Endothelial cell of umbilical vein (primary cell): ENCODE data around the gene PGP. TPM values are rescaled to one million over a fixed set of nuclear protein-coding genes. Genes with fewer than 3 reads are reported as not detected.

Experiments used
- BruUV-seq: library from RNA; stranded (reverse); fragments of 400-500 nt; replicated peaks from 2 replicates; lab custom pipeline; 2021; lab: Mats Ljungman, UMichigan
- CTCF ChIA-PET: fragments of 300-600, 350-600 bp; sonication (Branson Sonifier 250); formaldehyde crosslinking; loops from one replicate; lab custom pipeline; 2021; ENCODE audit warnings: antibody characterized with exemption, inconsistent platforms; lab: Charles Lee
- POLR2A ChIA-PET: fragments of 300-600, 350-600 bp; sonication (Branson Sonifier 250); formaldehyde crosslinking; loops from one replicate; lab custom pipeline; 2021; ENCODE audit warnings: antibody characterized with exemption, inconsistent platforms; lab: Charles Lee
- DNase-seq: peaks from one replicate; pipeline ENCODE4 v3.0.0-alpha.2; 2011; ENCODE audit warnings: low read depth, low spot score
- FAIRE-seq: peaks from 2 replicates; lab custom pipeline; 2011; peaks lifted over from hg19 to GRCh38; lab: Jason Lieb, UNC
- H2AFZ ChIP-seq: 2 replicates; pipeline ENCODE4 v1.6.0; 2012; ENCODE audit warnings: low read depth, low read length, control low read depth, inconsistent platforms
- H3K27ac ChIP-seq: 2 replicates; pipeline ENCODE4 v1.5.1; 2011; ENCODE audit warnings: low read depth, mild to moderate bottlenecking, control low read depth, low read length, moderate library complexity; ENCODE audit not compliant: insufficient read depth
- H3K27me3 ChIP-seq, 2 experiments: 2 replicates each; pipeline versions ENCODE4 v1.6.0 to v1.6.1; 2011; ENCODE audit warnings: low read length in 2 of 2, mixed read lengths in 1 of 2; ENCODE audit not compliant: control insufficient read depth in 2 of 2, insufficient read depth in 2 of 2
- H3K36me3 ChIP-seq, 2 experiments: 2 replicates in 1 of 2; 3 replicates in 1 of 2; pipeline ENCODE4 v1.5.1; 2011; ENCODE audit warnings: low read length in 2 of 2, mild to moderate bottlenecking in 1 of 2, moderate library complexity in 1 of 2; ENCODE audit not compliant: control insufficient read depth in 2 of 2, insufficient read depth in 2 of 2; ENCODE audit errors: extremely low read depth in 1 of 2
- H3K4me1 ChIP-seq: 3 replicates; pipeline ENCODE4 v1.5.1; 2011; ENCODE audit warnings: mild to moderate bottlenecking, low read length; ENCODE audit not compliant: control insufficient read depth, insufficient read depth; ENCODE audit errors: extremely low read depth
- H3K4me2 ChIP-seq: 2 replicates; pipeline ENCODE4 v1.6.1; 2011; ENCODE audit warnings: low read length, control low read depth, mixed read lengths; ENCODE audit not compliant: insufficient read depth
- H3K4me3 ChIP-seq, 3 experiments: fragments of 200-600 bp in 1 of 3; sonication (generic), shearing (Covaris generic) in 1 of 3; replicated peaks in 1 of 3; 2 replicates each; pipeline ENCODE4 v1.5.1; 2011 to 2016; ENCODE audit warnings: control low read depth in 3 of 3, low read length in 3 of 3, mild to moderate bottlenecking in 2 of 3, inconsistent platforms in 1 of 3, low read depth in 1 of 3, moderate library complexity in 1 of 3; ENCODE audit not compliant: insufficient read depth in 1 of 3
- H3K79me2 ChIP-seq: 2 replicates; pipeline ENCODE4 v1.6.0; 2012; ENCODE audit warnings: low read length, inconsistent platforms; ENCODE audit not compliant: control insufficient read depth, insufficient read depth
- H3K9ac ChIP-seq: replicated peaks from 2 replicates; pipeline ENCODE3; 2011; ENCODE audit warnings: low read length, control low read depth; ENCODE audit not compliant: insufficient read depth; ENCODE audit errors: extremely low read depth
- H3K9me1 ChIP-seq: replicated peaks from 3 replicates; pipeline ENCODE4 v1.6.0; 2011; ENCODE audit warnings: mild to moderate bottlenecking, low read length; ENCODE audit not compliant: control insufficient read depth, insufficient read depth; ENCODE audit errors: extremely low read depth
- H3K9me3 ChIP-seq: replicated peaks from 2 replicates; pipeline ENCODE4 v1.5.1; 2012; ENCODE audit warnings: low read length, inconsistent platforms; ENCODE audit not compliant: control insufficient read depth, insufficient read depth
- H4K20me1 ChIP-seq: replicated peaks from 2 replicates; pipeline ENCODE3; 2011; ENCODE audit warnings: mild to moderate bottlenecking, low read length; ENCODE audit not compliant: control insufficient read depth, insufficient read depth; ENCODE audit errors: extremely low read depth
- EZH2 ChIP-seq: IDR thresholded peaks from 2 replicates; pipeline ENCODE4 v1.6.1; 2012; ENCODE audit warnings: borderline replicate concordance, low read depth, mild to moderate bottlenecking, moderate library complexity, low read length, inconsistent platforms; ENCODE audit not compliant: severe bottlenecking
- FOS ChIP-seq: IDR thresholded peaks from 2 replicates; pipeline ENCODE4 v1.6.1; 2011; ENCODE audit warnings: mild to moderate bottlenecking, low read length, moderate library complexity, borderline replicate concordance; ENCODE audit not compliant: insufficient read depth
- GATA2 ChIP-seq: IDR thresholded peaks from 2 replicates; pipeline ENCODE4 v1.7.0; 2011; ENCODE audit warnings: low read depth, mild to moderate bottlenecking, moderate library complexity, mixed read lengths, low read length; ENCODE audit not compliant: insufficient read length, insufficient read depth
- JUN ChIP-seq: IDR thresholded peaks from 2 replicates; pipeline ENCODE4 v1.6.1; 2011; ENCODE audit warnings: borderline replicate concordance, low read depth; ENCODE audit not compliant: insufficient read length, insufficient read depth
- MYC ChIP-seq: IDR thresholded peaks from one replicate; pipeline ENCODE4 v1.6.1; 2011; ENCODE audit warnings: mild to moderate bottlenecking, low read depth, low read length
- POLR2A ChIP-seq: IDR thresholded peaks from 2 replicates; pipeline ENCODE4 v1.6.1; 2012; ENCODE audit warnings: low read depth, mild to moderate bottlenecking, control low read depth, low read length
- POLR2AphosphoS5 ChIP-seq: IDR thresholded peaks from 2 replicates; pipeline ENCODE4 v1.6.1; 2012; ENCODE audit warnings: low read depth, mild to moderate bottlenecking, control low read depth, low read length, moderate library complexity; ENCODE audit not compliant: insufficient read depth
- dilution Hi-C: fragments of 300-500 bp; cut with MboI; formaldehyde crosslinking; loops from one replicate; pipeline ENCODE4 v1.15.0; 2019; ENCODE audit warnings: low sequenced_read_pairs; ENCODE audit not compliant: extremely low pct_ligation_motif_present
- intact Hi-C: fragments of 100-400 bp; cut with micrococcal nuclease; formaldehyde crosslinking; loops from one replicate; pipeline ENCODE4 v1.10.0; 2022
- polyA plus RNA-seq, 4 experiments: library from polyadenylated mRNA; depleted of rRNA in 3 of 4; stranded (reverse) in 3 of 4; unstranded in 1 of 4; fragments of >200 nt; gene quantifications; 2 replicates each; pipeline versions ENCODE4 v1.2.1 to v1.2.3, GENCODE V29; 2011 to 2012; ENCODE audit warnings: missing spikeins in 1 of 4
- total RNA-seq: library from RNA; stranded (reverse); gene quantifications from 2 replicates; pipeline ENCODE4 v1.2.3, GENCODE V29; 2021
- TF ChIP-seq, protein P1 (sequence below), 2 donors: IDR thresholded peaks; 1 replicate in 1 of 2; 2 replicates in 1 of 2; pipeline ENCODE4 v1.5.1; 2011; ENCODE audit warnings: low read length in 2 of 2, mild to moderate bottlenecking in 2 of 2, moderate library complexity in 2 of 2, control low read depth in 1 of 2, inconsistent platforms in 1 of 2, low read depth in 1 of 2; ENCODE audit not compliant: insufficient read depth in 1 of 2; ENCODE audit errors: extremely low read depth in 1 of 2
- TF ChIP-seq, protein P2 (sequence below): IDR thresholded peaks from 2 replicates; pipeline ENCODE4 v1.6.1; 2011; ENCODE audit not compliant: insufficient read depth, insufficient read length

PGP gene
- total and polyA plus RNA-seq, 2 donors (not counting 3 experiments of a cell fraction or from before 2014, with no cell fraction given): 28.5 to 29.6 TPM

DNA sequence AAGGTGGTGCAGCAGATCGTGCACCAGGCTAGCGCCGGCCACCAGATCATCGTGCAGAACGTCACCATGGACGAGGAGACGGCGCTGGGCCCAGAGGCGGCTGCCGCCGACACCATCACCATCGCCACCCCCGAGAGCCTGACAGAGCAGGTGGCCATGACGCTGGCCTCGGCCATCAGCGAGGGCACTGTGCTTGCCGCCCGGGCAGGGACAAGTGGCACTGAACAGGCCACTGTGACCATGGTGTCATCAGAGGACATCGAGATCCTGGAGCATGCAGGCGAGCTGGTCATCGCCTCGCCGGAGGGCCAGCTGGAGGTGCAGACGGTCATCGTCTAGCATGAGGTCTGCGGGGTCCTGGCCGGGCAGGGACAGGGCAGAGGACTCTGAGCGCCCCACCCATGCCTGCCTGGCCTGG, 20.6 kb upstream of the PGP start:
- ChIA-PET POLR2A (no interaction called here), CTCF (no interaction called here)
- dilution Hi-C loops: no loop called here
- Histone ChIP-seq H3K27me3 (peaks cover 5 to 18% of the 10 kb centered on the region in 2 experiments), H4K20me1 (no peaks in the 10 kb centered on the region), H2AFZ (no peak overlapping the region), H3K4me2 (no peak overlapping the region), H3K9ac (no peak overlapping the region), H3K4me1 (peaks cover 10% of the 10 kb centered on the region), H3K36me3 (peaks cover 9 to 39% of the 10 kb centered on the region in 2 experiments), H3K27ac (no peak overlapping the region), H3K4me3 (no peak overlapping the region), H3K9me3 (no peaks in the 10 kb centered on the region), H3K79me2 (no peaks in the 10 kb centered on the region), H3K9me1 (no peaks in the 10 kb centered on the region)
- no peak for FAIRE-seq
- DNase-seq: no peak
- TF ChIP-seq EZH2: no peak
- TF ChIP-seq FOS: no peak
- no peak for TF ChIP-seq POLR2A
- no peak for TF ChIP-seq JUN
- no peak for TF ChIP-seq MYC
- TF ChIP-seq, protein P1, sequence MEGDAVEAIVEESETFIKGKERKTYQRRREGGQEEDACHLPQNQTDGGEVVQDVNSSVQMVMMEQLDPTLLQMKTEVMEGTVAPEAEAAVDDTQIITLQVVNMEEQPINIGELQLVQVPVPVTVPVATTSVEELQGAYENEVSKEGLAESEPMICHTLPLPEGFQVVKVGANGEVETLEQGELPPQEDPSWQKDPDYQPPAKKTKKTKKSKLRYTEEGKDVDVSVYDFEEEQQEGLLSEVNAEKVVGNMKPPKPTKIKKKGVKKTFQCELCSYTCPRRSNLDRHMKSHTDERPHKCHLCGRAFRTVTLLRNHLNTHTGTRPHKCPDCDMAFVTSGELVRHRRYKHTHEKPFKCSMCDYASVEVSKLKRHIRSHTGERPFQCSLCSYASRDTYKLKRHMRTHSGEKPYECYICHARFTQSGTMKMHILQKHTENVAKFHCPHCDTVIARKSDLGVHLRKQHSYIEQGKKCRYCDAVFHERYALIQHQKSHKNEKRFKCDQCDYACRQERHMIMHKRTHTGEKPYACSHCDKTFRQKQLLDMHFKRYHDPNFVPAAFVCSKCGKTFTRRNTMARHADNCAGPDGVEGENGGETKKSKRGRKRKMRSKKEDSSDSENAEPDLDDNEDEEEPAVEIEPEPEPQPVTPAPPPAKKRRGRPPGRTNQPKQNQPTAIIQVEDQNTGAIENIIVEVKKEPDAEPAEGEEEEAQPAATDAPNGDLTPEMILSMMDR (IDR thresholded peaks at IDR 0.05; ENCODE audit: extremely low read depth in 1 of 2, insufficient read depth in 1 of 2, low read depth in 1 of 2, low read length in 2 of 2): no peak
- TF ChIP-seq GATA2: no peak
- TF ChIP-seq POLR2AphosphoS5: no peak
- TF ChIP-seq, protein P2, sequence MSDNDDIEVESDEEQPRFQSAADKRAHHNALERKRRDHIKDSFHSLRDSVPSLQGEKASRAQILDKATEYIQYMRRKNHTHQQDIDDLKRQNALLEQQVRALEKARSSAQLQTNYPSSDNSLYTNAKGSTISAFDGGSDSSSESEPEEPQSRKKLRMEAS: no peak
- intact Hi-C loops: no loop called here
- BruUV-seq: no TSS peak
